HepG2 (cell line): ENCODE data around the gene KRT12. TPM values are rescaled to one million over a fixed set of nuclear protein-coding genes. Genes with fewer than 3 reads are reported as not detected.

Experiments
- ATAC-seq: fragments of 200-7000 bp; cut with Tn5 transposase; 3 replicates; pipeline ENCODE4 v1.9.1; 2020; ENCODE audit warnings: mild to moderate bottlenecking, moderate library complexity
- BruUV-seq: library from RNA; stranded (reverse); fragments of 400-500 nt; replicated peaks from 2 replicates; lab custom pipeline; 2021; lab: Mats Ljungman, UMichigan
- CTCF ChIA-PET: fragments of 300-600 bp; formaldehyde crosslinking; extraction: SDS; loops from one replicate; lab custom pipeline; 2021; ENCODE audit warnings: low total read pairs, inconsistent platforms, low intra/inter-chr PET ratio; lab: Yijun Ruan, JAX
- POLR2A ChIA-PET: fragments of 350-600 bp; sonication (Branson Sonifier 250); formaldehyde crosslinking; loops from one replicate; lab custom pipeline; 2020; ENCODE audit warnings: antibody characterized with exemption, inconsistent platforms; lab: Yijun Ruan, JAX
- DNase-seq: peaks from one replicate; pipeline ENCODE4 v3.0.0-alpha.2; 2015; ENCODE audit warnings: low spot score
- FAIRE-seq: peaks from 3 replicates; lab custom pipeline; 2011; peaks lifted over from hg19 to GRCh38; lab: Jason Lieb, UNC
- H2AFZ ChIP-seq: one replicate; pipeline ENCODE4 v1.6.1; 2011; ENCODE audit warnings: low read length, inconsistent platforms
- H3K27ac ChIP-seq: fragments of 300-600 bp; 3 replicates; pipeline ENCODE4 v1.8.0; 2011; ENCODE audit warnings: mixed run types, mild to moderate bottlenecking, mixed read lengths, low read length, inconsistent platforms; ENCODE audit not compliant: insufficient read depth; ENCODE audit errors: extremely low read length
- H3K27me3 ChIP-seq, 2 experiments: fragments of 200-600 bp in 1 of 2; 2 replicates in 1 of 2; 3 replicates in 1 of 2; pipeline versions ENCODE4 v1.6.0 to v1.8.0; 2011; ENCODE audit warnings: low read length in 2 of 2, mild to moderate bottlenecking in 2 of 2, moderate library complexity in 2 of 2, inconsistent platforms in 1 of 2; ENCODE audit not compliant: insufficient read depth in 2 of 2, control insufficient read depth in 1 of 2
- H3K36me3 ChIP-seq, 2 experiments: fragments of 200-600 bp in 1 of 2; replicated peaks in 1 of 2; 2 replicates in 1 of 2; 3 replicates in 1 of 2; pipeline versions ENCODE4 v1.5.1 to v1.8.0; 2011; ENCODE audit warnings: low read length in 2 of 2, inconsistent platforms in 1 of 2; ENCODE audit not compliant: insufficient read depth in 2 of 2, control insufficient read depth in 1 of 2
- H3K4me1 ChIP-seq: 2 replicates; pipeline ENCODE4 v1.5.1; 2012; ENCODE audit warnings: low read length, inconsistent platforms; ENCODE audit not compliant: insufficient read depth
- H3K4me2 ChIP-seq: 2 replicates; pipeline ENCODE4 v1.6.0; 2011; ENCODE audit warnings: low read depth, low read length, inconsistent platforms
- H3K4me3 ChIP-seq, 3 experiments: fragments of 200-600 bp in 1 of 3; sonication (generic), shearing (Covaris generic) in 1 of 3; replicated peaks in 1 of 3; 2 replicates each; pipeline ENCODE4 v1.5.1; 2011 to 2016; ENCODE audit warnings: low read length in 3 of 3, inconsistent platforms in 2 of 3, low read depth in 2 of 3, mild to moderate bottlenecking in 2 of 3, control low read depth in 1 of 3, mixed read lengths in 1 of 3; ENCODE audit not compliant: insufficient read depth in 1 of 3
- H3K79me2 ChIP-seq: one replicate; pipeline ENCODE4 v1.6.1; 2011; ENCODE audit warnings: low read length, inconsistent platforms; ENCODE audit not compliant: insufficient read depth
- H3K9ac ChIP-seq: 2 replicates; pipeline ENCODE4 v1.6.0; 2011; ENCODE audit warnings: mild to moderate bottlenecking, low read depth, low read length, inconsistent platforms; ENCODE audit not compliant: insufficient read depth
- H3K9me3 ChIP-seq: 2 replicates; pipeline ENCODE4 v1.5.1; 2012; ENCODE audit warnings: mild to moderate bottlenecking, low read length
- H4K20me1 ChIP-seq: 2 replicates; pipeline ENCODE4 v1.6.0; 2011; ENCODE audit warnings: inconsistent platforms, mild to moderate bottlenecking, low read length, moderate library complexity; ENCODE audit not compliant: insufficient read depth
- GFI1 ChIP-seq: sonication (generic); formaldehyde crosslinking; IDR thresholded peaks from 2 replicates; pipeline ENCODE4 v1.5.0; 2020; ENCODE audit warnings: missing genetic modification reagents, mild to moderate bottlenecking, borderline replicate concordance
- KDM5A ChIP-seq: fragments of 200-600 bp; sonication (generic); IDR thresholded peaks from 2 replicates; pipeline ENCODE4 v1.7.0; 2018; ENCODE audit warnings: antibody characterized with exemption, mild to moderate bottlenecking, low read length, borderline replicate concordance
- MAFF ChIP-seq: IDR thresholded peaks from 2 replicates; pipeline ENCODE4 v1.6.1; 2011; ENCODE audit warnings: low read depth, low read length, improper control_type of control experiment
- MAFK ChIP-seq, 2 experiments: IDR thresholded peaks in 1 of 2; conservative IDR thresholded peaks in 1 of 2; 2 replicates each; pipeline ENCODE4 v1.6.1; 2011; ENCODE audit warnings: improper control_type of control experiment in 2 of 2, low read length in 2 of 2
- NR2F6 ChIP-seq, 2 experiments: IDR thresholded peaks; 2 replicates each; pipeline ENCODE4 v1.6.1; 2016; ENCODE audit warnings: antibody characterized with exemption in 1 of 2, mild to moderate bottlenecking in 1 of 2
- PCBP1 ChIP-seq: fragments of 200-400 bp; formaldehyde crosslinking; IDR thresholded peaks from 2 replicates; pipeline ENCODE4 v1.6.1; 2017; ENCODE audit warnings: mild to moderate bottlenecking, low read depth, low read length, borderline replicate concordance
- RORA ChIP-seq: sonication (generic); formaldehyde crosslinking; IDR thresholded peaks from 2 replicates; pipeline ENCODE4 v1.5.0; 2020; ENCODE audit warnings: mild to moderate bottlenecking, missing genetic modification reagents, moderate library complexity
- SP1 ChIP-seq, 2 experiments: fragments of 450-650 bp in 1 of 2; sonication (generic) in 1 of 2; formaldehyde crosslinking in 1 of 2; IDR thresholded peaks; 2 replicates each; pipeline versions ENCODE4 v1.4.0 to v1.6.1; 2016 to 2020; ENCODE audit warnings: missing genetic modification reagents in 1 of 2
- ZNF614 ChIP-seq: IDR thresholded peaks from 2 replicates; pipeline ENCODE4 v1.6.1; 2018; ENCODE audit warnings: missing biosample characterization, missing genetic modification reagents, inconsistent platforms, borderline replicate concordance
- ZNF772 ChIP-seq: sonication (generic); formaldehyde crosslinking; IDR thresholded peaks from 2 replicates; pipeline ENCODE4 v1.5.0; 2020; ENCODE audit warnings: mild to moderate bottlenecking, missing genetic modification reagents
- WGBS: methylation state at CpG from one replicate; pipeline ENCODE4 v1.1.6; 2017; ENCODE audit warnings: low lambda C conversion rate; 5-methylcytosine and 5-hydroxymethylcytosine counted together
- in situ Hi-C: cut with HindIII; loops from 2 replicates; pipeline ENCODE4 v1.10.0; 2017; ENCODE audit warnings: low pct_unique_long_range_greater_than_20kb; ENCODE audit not compliant: extremely low pct_ligation_motif_present
- intact Hi-C: fragments of 100-400 bp; cut with micrococcal nuclease; formaldehyde crosslinking; loops from one replicate; pipeline ENCODE4 v1.10.0; 2022; ENCODE audit not compliant: unreplicated experiment
- polyA plus RNA-seq, 8 experiments: library from polyadenylated mRNA; depleted of rRNA in 3 of 8; stranded (reverse) in 7 of 8; unstranded in 1 of 8; fragments of >200 nt; fragmentation: Illumina TruSeq in 4 of 8; extraction: Trizol in 4 of 8; gene quantifications; 2 replicates each; pipeline versions ENCODE4 v1.2.1 to v1.2.3, GENCODE V29; 2011 to 2016; ENCODE audit warnings: low read depth in 4 of 8, missing spikeins in 1 of 8, mixed read lengths in 1 of 8; ENCODE audit not compliant: insufficient read depth in 1 of 8
- total RNA-seq, 5 experiments: library from RNA; depleted of rRNA; stranded (reverse); fragments of >200 nt; fragmentation: Illumina TruSeq; extraction: Trizol; gene quantifications; 2 replicates each; pipeline ENCODE4 v1.2.3, GENCODE V29; 2016; ENCODE audit warnings: low read depth in 1 of 5
- TF ChIP-seq, protein P1 (sequence below): sonication (generic); formaldehyde crosslinking; IDR thresholded peaks from 2 replicates; pipeline ENCODE4 v1.4.0; 2020; ENCODE audit warnings: mild to moderate bottlenecking, missing genetic modification reagents
- TF ChIP-seq, protein P2 (sequence below): sonication (generic); formaldehyde crosslinking; IDR thresholded peaks from 2 replicates; pipeline ENCODE4 v1.4.0; 2020; ENCODE audit warnings: mild to moderate bottlenecking, low read depth, missing genetic modification reagents

Gene KRT12
- total and polyA plus RNA-seq, 2 of the 13 experiments (the other 11 are each of a cell fraction or from before 2014, with no cell fraction given), result 0.07 to 0.09 TPM

DNA sequence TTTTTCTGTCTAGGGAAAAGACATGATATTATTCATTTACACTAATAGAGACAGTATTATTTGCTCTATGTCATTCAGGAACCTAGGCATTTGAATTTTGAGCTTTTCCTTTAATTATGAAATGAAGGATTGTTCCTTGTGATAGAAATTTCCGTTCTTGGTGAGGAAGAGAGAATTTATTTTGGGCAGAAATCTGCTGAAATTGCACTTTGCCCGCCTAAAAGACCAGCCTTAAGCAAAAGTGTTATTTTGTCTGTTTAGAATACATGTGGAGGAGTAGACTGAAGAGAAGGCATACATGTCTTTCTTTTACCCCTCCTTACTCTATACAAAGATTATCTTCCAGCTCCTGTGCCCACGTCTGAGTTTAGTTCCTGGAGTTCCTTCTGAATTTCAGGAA is 27.8 kb downstream of the KRT12 start:
- H3K79me2 ChIP-seq, result no peaks in the 10 kb centered on the region
- no peaks in the 10 kb centered on the region for H4K20me1 ChIP-seq
- WGBS, result 61% methylated on average over 3 of the region's 3 CpGs
- H3K9me3 ChIP-seq, result no peaks in the 10 kb centered on the region
- H3K4me2 ChIP-seq, result no peak overlapping the region
- H3K9ac ChIP-seq, result no peak overlapping the region
- TF ChIP-seq ZNF614 (CRISPR knock-in tag) (no peak), PCBP1 (no peak), NR2F6 (IDR thresholded peaks at IDR 0.05) (no peak), NR2F6 (CRISPR knock-in tag; IDR thresholded peaks at IDR 0.05) (no peak), GFI1 (CRISPR knock-in tag) (no peak), MAFF (peak; percentile 58), SP1 (IDR thresholded peaks at IDR 0.05) (no peak), SP1 (CRISPR knock-in tag; IDR thresholded peaks at IDR 0.05) (no peak), RORA (no peak), ZNF772 (CRISPR knock-in tag) (no peak), KDM5A (no peak), MAFK (conservative IDR thresholded peaks at IDR 0.05 in 1 of 2, IDR thresholded peaks at IDR 0.05 in 1 of 2; ENCODE audit: low read length in 2 of 2) (peak; percentile 56 to 69; a peak in 3 of 4 replicates)
- TF ChIP-seq, protein P1, sequence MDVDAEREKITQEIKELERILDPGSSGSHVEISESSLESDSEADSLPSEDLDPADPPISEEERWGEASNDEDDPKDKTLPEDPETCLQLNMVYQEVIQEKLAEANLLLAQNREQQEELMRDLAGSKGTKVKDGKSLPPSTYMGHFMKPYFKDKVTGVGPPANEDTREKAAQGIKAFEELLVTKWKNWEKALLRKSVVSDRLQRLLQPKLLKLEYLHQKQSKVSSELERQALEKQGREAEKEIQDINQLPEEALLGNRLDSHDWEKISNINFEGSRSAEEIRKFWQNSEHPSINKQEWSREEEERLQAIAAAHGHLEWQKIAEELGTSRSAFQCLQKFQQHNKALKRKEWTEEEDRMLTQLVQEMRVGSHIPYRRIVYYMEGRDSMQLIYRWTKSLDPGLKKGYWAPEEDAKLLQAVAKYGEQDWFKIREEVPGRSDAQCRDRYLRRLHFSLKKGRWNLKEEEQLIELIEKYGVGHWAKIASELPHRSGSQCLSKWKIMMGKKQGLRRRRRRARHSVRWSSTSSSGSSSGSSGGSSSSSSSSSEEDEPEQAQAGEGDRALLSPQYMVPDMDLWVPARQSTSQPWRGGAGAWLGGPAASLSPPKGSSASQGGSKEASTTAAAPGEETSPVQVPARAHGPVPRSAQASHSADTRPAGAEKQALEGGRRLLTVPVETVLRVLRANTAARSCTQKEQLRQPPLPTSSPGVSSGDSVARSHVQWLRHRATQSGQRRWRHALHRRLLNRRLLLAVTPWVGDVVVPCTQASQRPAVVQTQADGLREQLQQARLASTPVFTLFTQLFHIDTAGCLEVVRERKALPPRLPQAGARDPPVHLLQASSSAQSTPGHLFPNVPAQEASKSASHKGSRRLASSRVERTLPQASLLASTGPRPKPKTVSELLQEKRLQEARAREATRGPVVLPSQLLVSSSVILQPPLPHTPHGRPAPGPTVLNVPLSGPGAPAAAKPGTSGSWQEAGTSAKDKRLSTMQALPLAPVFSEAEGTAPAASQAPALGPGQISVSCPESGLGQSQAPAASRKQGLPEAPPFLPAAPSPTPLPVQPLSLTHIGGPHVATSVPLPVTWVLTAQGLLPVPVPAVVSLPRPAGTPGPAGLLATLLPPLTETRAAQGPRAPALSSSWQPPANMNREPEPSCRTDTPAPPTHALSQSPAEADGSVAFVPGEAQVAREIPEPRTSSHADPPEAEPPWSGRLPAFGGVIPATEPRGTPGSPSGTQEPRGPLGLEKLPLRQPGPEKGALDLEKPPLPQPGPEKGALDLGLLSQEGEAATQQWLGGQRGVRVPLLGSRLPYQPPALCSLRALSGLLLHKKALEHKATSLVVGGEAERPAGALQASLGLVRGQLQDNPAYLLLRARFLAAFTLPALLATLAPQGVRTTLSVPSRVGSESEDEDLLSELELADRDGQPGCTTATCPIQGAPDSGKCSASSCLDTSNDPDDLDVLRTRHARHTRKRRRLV (CRISPR knock-in tag), result no peak
- TF ChIP-seq, protein P2, sequence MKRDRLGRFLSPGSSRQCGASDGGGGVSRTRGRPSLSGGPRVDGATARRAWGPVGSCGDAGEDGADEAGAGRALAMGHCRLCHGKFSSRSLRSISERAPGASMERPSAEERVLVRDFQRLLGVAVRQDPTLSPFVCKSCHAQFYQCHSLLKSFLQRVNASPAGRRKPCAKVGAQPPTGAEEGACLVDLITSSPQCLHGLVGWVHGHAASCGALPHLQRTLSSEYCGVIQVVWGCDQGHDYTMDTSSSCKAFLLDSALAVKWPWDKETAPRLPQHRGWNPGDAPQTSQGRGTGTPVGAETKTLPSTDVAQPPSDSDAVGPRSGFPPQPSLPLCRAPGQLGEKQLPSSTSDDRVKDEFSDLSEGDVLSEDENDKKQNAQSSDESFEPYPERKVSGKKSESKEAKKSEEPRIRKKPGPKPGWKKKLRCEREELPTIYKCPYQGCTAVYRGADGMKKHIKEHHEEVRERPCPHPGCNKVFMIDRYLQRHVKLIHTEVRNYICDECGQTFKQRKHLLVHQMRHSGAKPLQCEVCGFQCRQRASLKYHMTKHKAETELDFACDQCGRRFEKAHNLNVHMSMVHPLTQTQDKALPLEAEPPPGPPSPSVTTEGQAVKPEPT (CRISPR knock-in tag), result no peak
- no peak for FAIRE-seq
- in situ Hi-C loops (no loop called here), intact Hi-C loops (no loop called here)
- CTCF ChIA-PET, result no interaction called here
- 0 out of 2 replicates have a peak, but pooled peaks cover 5% of the 10 kb centered on the region for H3K4me1 ChIP-seq
- no peak overlapping the region for H3K4me3 ChIP-seq
- no peak for DNase-seq
- peaks cover 1 to 6% of the 10 kb centered on the region in 2 experiments; a peak in 2 of 5 replicates for H3K36me3 ChIP-seq
- no peak overlapping the region for H3K27ac ChIP-seq
- no peak overlapping the region for H2AFZ ChIP-seq
- no TSS peak for BruUV-seq
- POLR2A ChIA-PET, result interaction anchor here (0.9 kb wide), 1 partner anchor 20 kb away, joined by 3 read pairs; no protein-coding TSS in a partner anchor
- no peak for ATAC-seq
- H3K27me3 ChIP-seq, result peaks cover 0 to 4% of the 10 kb centered on the region in 2 experiments; a peak in 1 of 5 replicates
